GM20000 (cell line): Measurements from ENCODE around the gene PITX1.

Source experiments
- DNase-seq: peaks from one replicate; pipeline ENCODE4 v3.0.0; 2012; ENCODE audit warnings: low spot score
- TF ChIP-seq, protein P1 (sequence below): IDR thresholded peaks from 2 replicates; pipeline ENCODE4 v1.5.1; 2012; ENCODE audit warnings: mild to moderate bottlenecking, control low read depth; ENCODE audit errors: extremely low read depth, missing control alignments

Gene PITX1

DNA sequence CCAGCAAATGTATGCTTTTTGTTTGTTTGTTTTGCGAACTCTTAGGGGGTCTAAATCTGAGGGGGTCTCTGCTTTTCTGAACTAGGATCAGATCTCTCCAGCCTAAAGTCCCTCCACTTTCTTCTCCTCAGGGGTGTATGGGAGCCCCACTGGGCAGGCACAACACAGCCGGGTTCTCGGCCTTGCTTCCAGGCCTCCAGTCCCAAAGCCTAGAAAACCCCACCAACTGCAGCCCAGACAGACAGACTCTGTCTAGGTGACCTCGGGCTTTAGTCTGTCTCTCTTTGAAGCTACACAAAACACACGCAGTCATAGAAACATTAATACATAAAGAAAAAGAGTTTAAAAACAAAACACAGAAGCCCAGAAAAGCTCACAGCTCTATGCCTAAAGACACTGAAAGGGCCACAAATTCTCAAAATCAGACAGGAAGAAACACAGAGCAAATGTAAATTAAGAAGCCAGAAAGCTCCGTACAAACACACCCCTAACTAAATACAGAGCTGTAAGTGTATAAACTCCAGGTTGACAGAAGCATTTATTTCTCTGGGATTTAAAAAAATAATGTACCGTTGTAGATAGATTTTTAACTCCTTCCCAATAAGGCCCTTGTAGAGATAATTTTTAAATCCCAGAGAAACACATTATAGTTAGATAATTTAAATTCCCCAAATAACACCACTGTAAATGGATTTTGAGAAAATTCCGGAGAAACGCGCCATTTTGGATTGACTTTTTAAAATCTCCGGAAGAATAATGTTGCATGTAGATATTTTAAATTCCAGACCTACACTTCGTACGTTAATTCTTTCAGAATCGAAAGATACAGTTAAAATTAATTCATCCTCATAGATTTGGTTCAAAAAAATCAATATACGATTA lies 2.0 kb downstream of the PITX1 start:
- no peak for DNase-seq
- TF ChIP-seq, protein P1, sequence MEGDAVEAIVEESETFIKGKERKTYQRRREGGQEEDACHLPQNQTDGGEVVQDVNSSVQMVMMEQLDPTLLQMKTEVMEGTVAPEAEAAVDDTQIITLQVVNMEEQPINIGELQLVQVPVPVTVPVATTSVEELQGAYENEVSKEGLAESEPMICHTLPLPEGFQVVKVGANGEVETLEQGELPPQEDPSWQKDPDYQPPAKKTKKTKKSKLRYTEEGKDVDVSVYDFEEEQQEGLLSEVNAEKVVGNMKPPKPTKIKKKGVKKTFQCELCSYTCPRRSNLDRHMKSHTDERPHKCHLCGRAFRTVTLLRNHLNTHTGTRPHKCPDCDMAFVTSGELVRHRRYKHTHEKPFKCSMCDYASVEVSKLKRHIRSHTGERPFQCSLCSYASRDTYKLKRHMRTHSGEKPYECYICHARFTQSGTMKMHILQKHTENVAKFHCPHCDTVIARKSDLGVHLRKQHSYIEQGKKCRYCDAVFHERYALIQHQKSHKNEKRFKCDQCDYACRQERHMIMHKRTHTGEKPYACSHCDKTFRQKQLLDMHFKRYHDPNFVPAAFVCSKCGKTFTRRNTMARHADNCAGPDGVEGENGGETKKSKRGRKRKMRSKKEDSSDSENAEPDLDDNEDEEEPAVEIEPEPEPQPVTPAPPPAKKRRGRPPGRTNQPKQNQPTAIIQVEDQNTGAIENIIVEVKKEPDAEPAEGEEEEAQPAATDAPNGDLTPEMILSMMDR, result no peak

DNA sequence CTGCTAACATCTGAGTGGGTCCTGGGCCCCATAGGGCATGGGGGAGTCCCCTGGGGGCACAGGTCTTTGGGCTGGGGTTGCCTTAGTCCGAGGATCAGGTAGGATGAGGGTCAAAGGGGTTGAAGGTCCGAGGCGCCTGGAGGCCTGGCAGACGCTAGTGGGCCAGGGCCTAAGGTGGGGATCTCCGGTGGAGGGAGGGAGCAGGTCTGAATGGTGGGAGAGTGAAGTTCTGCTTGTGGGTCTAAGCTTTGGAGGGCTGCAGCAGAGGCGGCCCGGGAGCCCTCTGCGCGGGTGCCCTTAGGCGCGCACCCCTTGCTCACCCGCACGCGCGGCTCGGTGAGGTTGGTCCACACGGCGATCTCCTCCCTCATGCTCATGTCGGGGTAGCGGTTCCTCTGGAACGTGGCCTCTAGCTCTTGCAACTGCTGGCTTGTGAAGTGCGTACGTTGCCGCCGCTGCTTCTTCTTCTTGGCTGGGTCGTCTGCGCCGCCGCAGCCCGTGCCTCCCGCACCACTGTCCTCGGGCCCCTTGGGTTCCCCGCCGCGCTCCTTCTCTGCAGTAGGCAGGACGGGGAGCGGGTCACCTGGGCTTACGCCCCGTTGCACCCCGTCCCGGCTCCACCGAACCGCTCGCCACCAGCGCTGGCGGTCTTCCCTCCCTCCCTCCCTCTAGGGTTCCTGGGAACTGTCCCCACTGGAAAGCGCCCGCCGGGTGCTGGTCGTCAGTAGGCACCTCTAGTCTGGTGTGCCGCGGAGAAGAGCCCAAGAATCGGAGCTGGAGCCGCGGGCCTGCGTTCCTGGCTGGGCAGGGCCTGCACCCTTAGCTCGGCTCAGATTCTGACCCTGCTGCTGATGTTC lies 2.8 kb downstream of the PITX1 start:
- DNase-seq, result no peak
- TF ChIP-seq, protein P1, result no peak

DNA sequence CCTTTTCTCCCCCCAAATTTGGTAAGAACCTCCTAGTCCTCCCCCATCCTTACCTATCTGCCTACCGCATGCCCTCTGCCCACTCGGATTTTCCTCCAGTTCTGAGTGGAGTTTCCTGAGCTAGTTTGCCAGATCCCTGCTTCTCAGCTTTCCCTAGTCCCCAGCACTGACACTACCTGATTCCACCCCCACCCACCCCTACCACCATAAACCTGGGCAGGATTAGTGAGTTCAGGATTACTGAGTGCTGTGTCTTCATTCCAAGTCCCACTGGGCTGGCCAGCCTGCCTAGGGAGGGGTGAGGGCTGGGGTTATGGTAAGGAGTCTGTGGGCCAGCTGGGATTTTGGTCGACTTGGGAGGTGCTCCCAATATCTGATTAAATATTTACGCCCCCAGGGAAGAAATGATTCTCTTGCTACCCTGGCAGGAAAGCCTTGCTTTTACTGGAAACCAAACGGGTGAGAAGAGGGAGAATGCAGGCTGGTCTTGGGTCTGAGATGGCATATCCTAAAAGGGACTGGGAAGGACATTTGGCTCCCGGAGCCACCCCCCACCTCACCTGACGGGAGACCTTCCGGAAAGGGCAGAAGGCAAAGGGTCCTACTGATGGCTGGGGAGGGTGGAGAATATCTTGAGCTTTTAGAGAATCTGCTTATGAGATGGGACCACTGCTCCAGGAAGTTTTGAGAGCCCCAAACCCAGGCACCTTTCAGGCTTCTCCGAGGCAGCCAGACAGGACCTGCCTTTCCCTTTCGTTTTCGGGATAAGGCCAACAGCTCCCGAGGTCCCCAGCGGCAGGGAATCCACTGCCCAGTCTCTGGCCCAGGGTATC lies 3.7 kb downstream of the PITX1 start:
- no peak for DNase-seq

DNA sequence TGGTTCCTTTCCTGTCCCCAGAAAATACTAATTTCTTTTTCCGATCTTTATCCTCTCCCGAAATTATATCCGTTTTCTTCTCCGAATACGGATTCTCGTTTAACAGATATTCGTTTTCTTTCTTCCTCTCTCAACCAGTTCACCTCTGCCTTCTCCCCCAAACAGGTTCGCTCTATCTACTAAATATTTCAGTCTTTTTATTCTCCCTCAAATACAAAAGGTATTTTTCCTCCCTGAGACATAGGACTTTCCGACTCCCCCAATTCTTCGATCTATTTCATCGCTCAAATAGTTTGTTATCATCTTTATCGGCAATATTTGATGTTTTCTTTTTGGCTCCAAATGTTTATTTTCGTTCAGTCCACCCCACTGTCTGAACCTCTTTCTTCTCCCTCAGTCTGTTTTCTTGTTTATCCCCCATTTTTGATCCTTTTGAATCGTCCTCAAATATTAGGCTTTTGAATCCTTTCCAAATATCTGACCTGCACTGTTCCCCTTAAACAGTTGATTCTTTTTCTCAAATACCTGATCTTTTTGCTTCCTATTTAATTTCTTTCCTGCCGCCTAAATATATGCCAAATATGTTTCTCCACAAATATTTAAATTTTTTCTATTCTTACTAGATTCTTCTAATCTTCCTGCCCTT lies 4.4 kb downstream of the PITX1 start:
- DNase-seq, result no peak
- TF ChIP-seq, protein P1, result no peak

More for the DNA sequence above, 3.7 kb downstream of the PITX1 start:
- TF ChIP-seq, protein P1, result no peak

DNA sequence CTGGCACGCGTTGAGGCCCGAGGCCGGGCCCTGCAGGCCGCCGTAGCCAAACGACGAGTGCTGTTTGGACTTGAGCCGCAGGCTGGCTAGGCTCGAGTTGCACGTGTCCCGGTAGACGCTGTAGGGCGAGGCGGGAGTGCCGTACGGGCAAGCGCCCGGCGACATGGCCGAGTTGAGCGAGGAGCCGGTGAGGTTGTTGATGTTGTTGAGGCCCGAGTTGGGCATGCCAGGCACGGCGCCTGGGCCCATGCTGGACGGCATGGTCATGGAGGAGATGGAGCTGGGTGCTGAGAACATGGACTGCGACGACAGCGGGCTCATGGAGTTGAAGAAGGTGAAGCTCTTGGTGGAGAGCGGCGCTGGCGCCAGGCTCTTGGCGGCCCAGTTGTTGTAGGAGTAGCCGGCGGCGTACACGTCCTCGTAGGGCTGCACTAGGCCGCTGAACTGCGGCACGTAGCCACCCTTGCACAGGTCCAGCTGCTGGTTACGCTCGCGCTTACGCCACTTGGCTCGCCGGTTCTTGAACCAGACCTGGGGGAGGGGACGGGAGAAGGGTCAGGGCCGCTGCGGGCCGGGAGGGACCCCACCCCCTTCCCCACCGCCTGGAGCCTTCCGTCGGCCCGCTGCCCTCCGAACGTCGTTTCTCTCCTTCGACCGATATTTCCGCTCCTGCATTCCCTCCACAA lies 5.1 kb downstream of the PITX1 start:
- DNase-seq, result no peak
- TF ChIP-seq, protein P1, result no peak
